Esophagus squamous epithelium (tissue), 4 donors: ENCODE data around the gene MMS19.

Source experiments
- POLR2A ChIP-seq, 4 donors: fragments of 450-650 bp; IDR thresholded peaks; one replicate each; pipeline ENCODE4 v1.6.1; 2017; ENCODE audit warnings: antibody characterized with exemption in 4 of 4, mild to moderate bottlenecking in 4 of 4, moderate library complexity in 3 of 4
- TF ChIP-seq, protein P1 (sequence below), 6 experiments: fragments of 450-650 bp in 4 of 6; fragments of 200-600 bp in 2 of 6; sonication (generic) in 2 of 6; IDR thresholded peaks; one replicate each; pipeline ENCODE4 v1.5.1; 2016 to 2019; ENCODE audit warnings: antibody characterized with exemption in 6 of 6, mild to moderate bottlenecking in 4 of 6, moderate library complexity in 4 of 6

DNA sequence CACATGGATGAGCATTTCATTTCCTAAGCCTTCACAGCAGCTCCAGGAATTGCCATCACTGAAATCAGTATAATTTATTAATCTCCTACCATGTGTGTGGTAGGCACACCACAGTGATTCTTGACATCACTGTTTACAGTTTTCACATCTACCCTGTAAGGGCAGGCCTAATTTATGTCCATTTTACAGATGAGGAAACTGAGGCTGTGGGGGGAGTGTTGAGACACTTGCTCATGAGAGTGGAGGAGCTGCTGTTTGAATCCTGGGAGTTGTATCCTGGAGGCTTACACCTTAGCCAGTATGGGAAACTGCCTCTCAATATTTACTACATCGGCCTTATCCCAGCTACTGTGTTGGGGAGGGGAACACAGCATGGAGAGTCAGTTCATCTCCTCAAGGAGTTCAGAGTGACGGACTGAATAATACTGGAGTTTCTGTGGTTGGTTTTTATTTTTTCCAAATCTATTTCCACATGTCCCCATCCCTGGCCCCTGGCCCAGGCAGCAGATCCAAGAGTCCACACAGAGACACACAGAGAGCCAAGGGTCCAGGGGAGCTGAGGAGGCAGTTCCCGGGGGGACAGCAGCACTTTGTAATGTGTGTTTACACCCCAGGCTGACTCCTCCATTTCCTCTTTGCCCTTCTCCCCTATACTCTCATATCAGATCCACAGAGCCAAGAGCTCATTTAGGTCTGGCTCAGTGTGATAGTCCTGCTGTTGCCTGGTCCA, 13.7 kb upstream of the MMS19 start:
- TF ChIP-seq POLR2A (IDR thresholded peaks at IDR 0.05) = no peak
- TF ChIP-seq, protein P1, sequence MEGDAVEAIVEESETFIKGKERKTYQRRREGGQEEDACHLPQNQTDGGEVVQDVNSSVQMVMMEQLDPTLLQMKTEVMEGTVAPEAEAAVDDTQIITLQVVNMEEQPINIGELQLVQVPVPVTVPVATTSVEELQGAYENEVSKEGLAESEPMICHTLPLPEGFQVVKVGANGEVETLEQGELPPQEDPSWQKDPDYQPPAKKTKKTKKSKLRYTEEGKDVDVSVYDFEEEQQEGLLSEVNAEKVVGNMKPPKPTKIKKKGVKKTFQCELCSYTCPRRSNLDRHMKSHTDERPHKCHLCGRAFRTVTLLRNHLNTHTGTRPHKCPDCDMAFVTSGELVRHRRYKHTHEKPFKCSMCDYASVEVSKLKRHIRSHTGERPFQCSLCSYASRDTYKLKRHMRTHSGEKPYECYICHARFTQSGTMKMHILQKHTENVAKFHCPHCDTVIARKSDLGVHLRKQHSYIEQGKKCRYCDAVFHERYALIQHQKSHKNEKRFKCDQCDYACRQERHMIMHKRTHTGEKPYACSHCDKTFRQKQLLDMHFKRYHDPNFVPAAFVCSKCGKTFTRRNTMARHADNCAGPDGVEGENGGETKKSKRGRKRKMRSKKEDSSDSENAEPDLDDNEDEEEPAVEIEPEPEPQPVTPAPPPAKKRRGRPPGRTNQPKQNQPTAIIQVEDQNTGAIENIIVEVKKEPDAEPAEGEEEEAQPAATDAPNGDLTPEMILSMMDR (IDR thresholded peaks at IDR 0.05) = no peak
